Keratinocyte (primary cell): ENCODE results near the gene COQ9. TPM values are rescaled to one million over a fixed set of nuclear protein-coding genes. Genes with fewer than 3 reads are reported as not detected.

Source experiments
- DNase-seq: peaks from one replicate; pipeline ENCODE4 v3.0.0-alpha.2; 2011; ENCODE audit warnings: low read depth, missing footprints, low spot score
- FAIRE-seq: peaks from 2 replicates; lab custom pipeline; 2011; peaks lifted over from hg19 to GRCh38; lab: Jason Lieb, UNC
- H2AFZ ChIP-seq: 2 replicates; pipeline ENCODE4 v1.6.0; 2012; ENCODE audit warnings: low read length, control low read depth, inconsistent platforms; ENCODE audit not compliant: control insufficient read depth
- H3K27ac ChIP-seq: 2 replicates; pipeline ENCODE4 v1.5.1; 2011; ENCODE audit warnings: low read length; ENCODE audit not compliant: control insufficient read depth, insufficient read depth
- H3K27me3 ChIP-seq: 3 replicates; pipeline ENCODE4 v1.6.0; 2011; ENCODE audit warnings: low read length; ENCODE audit not compliant: control insufficient read depth, insufficient read depth; ENCODE audit errors: extremely low read depth
- H3K36me3 ChIP-seq, 2 experiments: 2 replicates in 1 of 2; 3 replicates in 1 of 2; pipeline ENCODE4 v1.5.1; 2011; ENCODE audit warnings: low read length in 2 of 2, mild to moderate bottlenecking in 1 of 2; ENCODE audit not compliant: control insufficient read depth in 2 of 2, insufficient read depth in 2 of 2; ENCODE audit errors: extremely low read depth in 1 of 2
- H3K4me1 ChIP-seq: 3 replicates; pipeline ENCODE4 v1.5.1; 2011; ENCODE audit warnings: low read length; ENCODE audit not compliant: control insufficient read depth, insufficient read depth; ENCODE audit errors: extremely low read depth
- H3K4me2 ChIP-seq: 3 replicates; pipeline ENCODE4 v1.6.0; 2011; ENCODE audit warnings: low read depth, low read length; ENCODE audit not compliant: control insufficient read depth, insufficient read depth; ENCODE audit errors: extremely low read depth
- H3K4me3 ChIP-seq, 3 experiments: fragments of 200-600 bp in 1 of 3; sonication (generic) in 1 of 3; 2 replicates in 2 of 3; 3 replicates in 1 of 3; pipeline ENCODE4 v1.5.1; 2011 to 2016; ENCODE audit warnings: low read length in 3 of 3, mild to moderate bottlenecking in 3 of 3, control low read depth in 2 of 3, inconsistent platforms in 1 of 3, low read depth in 1 of 3, mixed read lengths in 1 of 3, mixed run types in 1 of 3, moderate library complexity in 1 of 3; ENCODE audit not compliant: control insufficient read depth in 2 of 3, insufficient read depth in 2 of 3; ENCODE audit errors: extremely low read depth in 1 of 3
- H3K79me2 ChIP-seq: 2 replicates; pipeline ENCODE4 v1.6.0; 2012; ENCODE audit warnings: low read length; ENCODE audit not compliant: control insufficient read depth, insufficient read depth
- H3K9ac ChIP-seq: 3 replicates; pipeline ENCODE4 v1.6.0; 2011; ENCODE audit warnings: low read length; ENCODE audit not compliant: control insufficient read depth, insufficient read depth; ENCODE audit errors: extremely low read depth
- H3K9me1 ChIP-seq: 3 replicates; pipeline ENCODE4 v1.6.0; 2011; ENCODE audit warnings: low read length; ENCODE audit not compliant: control insufficient read depth, insufficient read depth; ENCODE audit errors: extremely low read depth
- H3K9me3 ChIP-seq: 2 replicates; pipeline ENCODE4 v1.5.1; 2012; ENCODE audit warnings: low read depth, low read length; ENCODE audit not compliant: control insufficient read depth
- H4K20me1 ChIP-seq: 3 replicates; pipeline ENCODE4 v1.6.0; 2011; ENCODE audit warnings: low read length; ENCODE audit not compliant: control insufficient read depth, insufficient read depth; ENCODE audit errors: extremely low read depth
- CTCF ChIP-seq, 3 experiments: IDR thresholded peaks in 1 of 3; conservative IDR thresholded peaks in 1 of 3; optimal IDR thresholded peaks in 1 of 3; 2 replicates in 2 of 3; 3 replicates in 1 of 3; pipeline versions ENCODE3 to v1.5.1; 2011; ENCODE audit warnings: low read length in 3 of 3, mild to moderate bottlenecking in 3 of 3, moderate library complexity in 2 of 3, control low read depth in 1 of 3, inconsistent platforms in 1 of 3; ENCODE audit not compliant: insufficient read depth in 2 of 3; ENCODE audit errors: extremely low read depth in 1 of 3
- EZH2 ChIP-seq: IDR thresholded peaks from one replicate; pipeline ENCODE4 v1.6.1; 2012; ENCODE audit warnings: inconsistent platforms, mild to moderate bottlenecking, low read length, moderate library complexity
- dilution Hi-C: fragments of 300-500 bp; cut with MboI; formaldehyde crosslinking; loops from one replicate; pipeline ENCODE4 v1.7.0; 2020; ENCODE audit warnings: low sequenced_read_pairs; ENCODE audit not compliant: extremely low pct_ligation_motif_present
- polyA plus RNA-seq, 5 experiments: library from polyadenylated mRNA; depleted of rRNA in 3 of 5; stranded (reverse) in 3 of 5; stranded (forward) in 1 of 5; unstranded in 1 of 5; fragments of >200 nt; gene quantifications; 1 replicate in 1 of 5; 2 replicates in 3 of 5; 3 replicates in 1 of 5; pipeline versions ENCODE4 v1.2.1 to v1.2.3, GENCODE V29; 2011 to 2012; ENCODE audit warnings: missing spikeins in 2 of 5, low read depth in 1 of 5, low replicate concordance in 1 of 5

Gene COQ9
- polyA plus RNA-seq, 1 donor (not counting 4 experiments of a cell fraction or from before 2014, with no cell fraction given): 62.8 TPM

- no peak for TF ChIP-seq CTCF (optimal IDR thresholded peaks at IDR 0.05 in 1 of 3, IDR thresholded peaks at IDR 0.05 in 1 of 3, conservative IDR thresholded peaks at IDR 0.05 in 1 of 3; ENCODE audit: extremely low read depth in 1 of 3, insufficient read depth in 2 of 3, low read length in 3 of 3)
- no peak for TF ChIP-seq EZH2
- Histone ChIP-seq H4K20me1 (no peaks in the 10 kb centered on the region), H2AFZ (no peak overlapping the region), H3K9ac (no peak overlapping the region), H3K4me3 (no peak overlapping the region), H3K4me1 (peaks cover 27% of the 10 kb centered on the region), H3K36me3 (no peaks in the 10 kb centered on the region), H3K27ac (no peak overlapping the region), H3K9me1 (no peaks in the 10 kb centered on the region), H3K27me3 (peaks cover 14% of the 10 kb centered on the region), H3K79me2 (no peaks in the 10 kb centered on the region), H3K9me3 (no peaks in the 10 kb centered on the region), H3K4me2 (no peak overlapping the region)
- FAIRE-seq (no peak), DNase-seq (no peak)
- dilution Hi-C loops: loop anchor here (10.0 kb wide), 1 partner anchor 69 kb away; no protein-coding TSS in a partner anchor
These were observed 33.5 kb upstream of the COQ9 start for GRCh38 chr16:57413733-57414132.

GRCh38 chr16:57416084-57416483 lies 31.2 kb upstream of the COQ9 start:
- no peak for FAIRE-seq
- Histone ChIP-seq H3K9me1 (no peaks in the 10 kb centered on the region), H3K4me3 (no peak overlapping the region), H3K9ac (no peak overlapping the region), H2AFZ (no peak overlapping the region), H3K79me2 (no peaks in the 10 kb centered on the region), H3K27me3 (peaks cover 11% of the 10 kb centered on the region), H3K4me1 (peaks cover 19% of the 10 kb centered on the region), H3K36me3 (no peaks in the 10 kb centered on the region), H4K20me1 (no peaks in the 10 kb centered on the region), H3K27ac (no peak overlapping the region), H3K9me3 (no peaks in the 10 kb centered on the region), H3K4me2 (no peak overlapping the region)
- DNase-seq: no peak
- TF ChIP-seq CTCF (optimal IDR thresholded peaks at IDR 0.05 in 1 of 3, IDR thresholded peaks at IDR 0.05 in 1 of 3, conservative IDR thresholded peaks at IDR 0.05 in 1 of 3; ENCODE audit: extremely low read depth in 1 of 3, insufficient read depth in 2 of 3, low read length in 3 of 3) (no peak), EZH2 (no peak)
- dilution Hi-C loops: loop anchor here (5.0 to 10.0 kb wide), 2 partner anchors 71 to 109 kb away; no protein-coding TSS in a partner anchor
